ENCODE data around the gene DNAH11.

DNA sequence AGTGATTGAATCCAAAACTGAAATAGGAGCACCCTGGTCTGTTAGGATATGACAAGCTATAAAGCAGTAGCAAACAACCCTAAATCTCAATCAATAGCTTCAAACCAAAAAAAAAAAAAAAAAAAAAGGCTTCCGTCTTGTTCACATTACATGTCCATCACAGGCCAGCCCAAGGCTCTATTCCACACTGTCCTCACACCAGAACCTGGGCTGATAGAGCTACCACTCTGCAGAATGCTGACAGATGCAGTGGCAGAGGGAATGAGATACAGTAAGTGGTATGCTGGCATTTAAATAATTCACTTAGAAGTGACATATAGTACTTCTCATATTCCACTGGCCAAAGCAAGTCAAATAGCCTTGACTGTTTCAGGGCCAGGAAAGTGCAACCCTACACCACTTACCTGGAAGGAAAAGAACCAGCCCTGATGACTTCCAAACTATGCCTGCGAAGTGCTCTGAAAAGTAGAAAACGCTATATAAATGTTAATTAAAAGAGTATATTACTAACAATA is 397.1 kb downstream of the DNAH11 start:
- TF ChIP-seq, protein P1, sequence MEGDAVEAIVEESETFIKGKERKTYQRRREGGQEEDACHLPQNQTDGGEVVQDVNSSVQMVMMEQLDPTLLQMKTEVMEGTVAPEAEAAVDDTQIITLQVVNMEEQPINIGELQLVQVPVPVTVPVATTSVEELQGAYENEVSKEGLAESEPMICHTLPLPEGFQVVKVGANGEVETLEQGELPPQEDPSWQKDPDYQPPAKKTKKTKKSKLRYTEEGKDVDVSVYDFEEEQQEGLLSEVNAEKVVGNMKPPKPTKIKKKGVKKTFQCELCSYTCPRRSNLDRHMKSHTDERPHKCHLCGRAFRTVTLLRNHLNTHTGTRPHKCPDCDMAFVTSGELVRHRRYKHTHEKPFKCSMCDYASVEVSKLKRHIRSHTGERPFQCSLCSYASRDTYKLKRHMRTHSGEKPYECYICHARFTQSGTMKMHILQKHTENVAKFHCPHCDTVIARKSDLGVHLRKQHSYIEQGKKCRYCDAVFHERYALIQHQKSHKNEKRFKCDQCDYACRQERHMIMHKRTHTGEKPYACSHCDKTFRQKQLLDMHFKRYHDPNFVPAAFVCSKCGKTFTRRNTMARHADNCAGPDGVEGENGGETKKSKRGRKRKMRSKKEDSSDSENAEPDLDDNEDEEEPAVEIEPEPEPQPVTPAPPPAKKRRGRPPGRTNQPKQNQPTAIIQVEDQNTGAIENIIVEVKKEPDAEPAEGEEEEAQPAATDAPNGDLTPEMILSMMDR (IDR thresholded peaks at IDR 0.05 in 2 of 3, conservative IDR thresholded peaks at IDR 0.05 in 1 of 3; ENCODE audit: borderline replicate concordance in 1 of 3, insufficient read depth in 1 of 3, low read depth in 2 of 3, low read length in 2 of 3), result no peak
- TF ChIP-seq SRF (IDR thresholded peaks at IDR 0.05; ENCODE audit: low read depth) (no peak), POLR2A (IDR thresholded peaks at IDR 0.05; ENCODE audit: borderline replicate concordance, extremely low read depth, insufficient read depth, insufficient read length) (no peak), TCF7L2 (IDR thresholded peaks at IDR 0.05; ENCODE audit: borderline replicate concordance, extremely low read depth, insufficient read depth, insufficient read length) (no peak), RAD21 (IDR thresholded peaks at IDR 0.05; ENCODE audit: low read depth) (no peak)
- TF ChIP-seq, protein P2, sequence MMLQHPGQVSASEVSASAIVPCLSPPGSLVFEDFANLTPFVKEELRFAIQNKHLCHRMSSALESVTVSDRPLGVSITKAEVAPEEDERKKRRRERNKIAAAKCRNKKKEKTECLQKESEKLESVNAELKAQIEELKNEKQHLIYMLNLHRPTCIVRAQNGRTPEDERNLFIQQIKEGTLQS (IDR thresholded peaks at IDR 0.05), result no peak

Data from HCT116 (cell line).